Endothelial cell of umbilical vein (primary cell): ENCODE data around the gene KLK3.

ENCODE experiments used
- CTCF ChIP-seq, 2 donors: IDR thresholded peaks; 1 replicate in 1 of 2; 2 replicates in 1 of 2; pipeline ENCODE4 v1.5.1; 2011; ENCODE audit warnings: low read length in 2 of 2, mild to moderate bottlenecking in 2 of 2, moderate library complexity in 2 of 2, control low read depth in 1 of 2, inconsistent platforms in 1 of 2, low read depth in 1 of 2; ENCODE audit not compliant: insufficient read depth in 1 of 2; ENCODE audit errors: extremely low read depth in 1 of 2
- MYC ChIP-seq: IDR thresholded peaks from one replicate; pipeline ENCODE4 v1.6.1; 2011; ENCODE audit warnings: mild to moderate bottlenecking, low read depth, low read length
- POLR2AphosphoS5 ChIP-seq: IDR thresholded peaks from 2 replicates; pipeline ENCODE4 v1.6.1; 2012; ENCODE audit warnings: low read depth, mild to moderate bottlenecking, control low read depth, low read length, moderate library complexity; ENCODE audit not compliant: insufficient read depth

- TF ChIP-seq MYC (no peak), CTCF (IDR thresholded peaks at IDR 0.05; ENCODE audit: extremely low read depth in 1 of 2, insufficient read depth in 1 of 2, low read depth in 1 of 2, low read length in 2 of 2) (no peak), POLR2AphosphoS5 (no peak)
These were observed 35.1 kb upstream of the KLK3 start for GRCh38 chr19:50819636-50820035.
